ENCODE measurements around the gene CSTF1.

The CSTF1 gene

DNA sequence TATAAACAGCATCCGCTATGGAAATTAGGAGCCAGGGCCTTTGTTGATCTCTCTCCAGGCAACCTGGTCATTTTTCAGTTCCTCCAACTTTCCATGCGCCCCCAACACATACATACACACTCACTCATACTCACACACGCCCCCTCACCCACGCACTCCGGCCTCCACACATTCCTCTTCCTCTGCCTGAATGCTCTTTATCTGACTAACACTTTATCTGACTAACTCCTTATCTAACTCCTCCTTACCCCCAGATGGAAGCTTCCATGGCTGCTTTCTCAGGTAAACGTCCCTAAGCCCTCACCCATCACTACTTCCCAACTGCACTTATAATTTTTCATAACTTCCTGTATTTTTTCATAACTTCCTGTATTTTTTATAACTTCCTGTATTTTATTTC is 37.1 kb downstream of the CSTF1 start:
- DNase-seq (ENCODE audit: low spot score) = no peak

- no peak for DNase-seq (ENCODE audit: low spot score)
These were observed 37.5 kb downstream of the CSTF1 start for GRCh38 chr20:56429941-56430340.

- no peak for DNase-seq (ENCODE audit: low spot score)
These were observed 38.0 kb downstream of the CSTF1 start for GRCh38 chr20:56430461-56430860.

GRCh38 chr20:56430957-56431356 is 38.5 kb downstream of the CSTF1 start:
- DNase-seq (ENCODE audit: low spot score) = no peak

- peak; percentile 60 for DNase-seq (ENCODE audit: low spot score)
These were observed 39.0 kb downstream of the CSTF1 start for GRCh38 chr20:56431471-56431870.

- DNase-seq (ENCODE audit: low spot score) = no peak
These were observed 40.9 kb downstream of the CSTF1 start for GRCh38 chr20:56433221-56433879.

- DNase-seq (ENCODE audit: low spot score) = no peak
These were observed 41.4 kb downstream of the CSTF1 start for GRCh38 chr20:56433880-56434255.

DNA sequence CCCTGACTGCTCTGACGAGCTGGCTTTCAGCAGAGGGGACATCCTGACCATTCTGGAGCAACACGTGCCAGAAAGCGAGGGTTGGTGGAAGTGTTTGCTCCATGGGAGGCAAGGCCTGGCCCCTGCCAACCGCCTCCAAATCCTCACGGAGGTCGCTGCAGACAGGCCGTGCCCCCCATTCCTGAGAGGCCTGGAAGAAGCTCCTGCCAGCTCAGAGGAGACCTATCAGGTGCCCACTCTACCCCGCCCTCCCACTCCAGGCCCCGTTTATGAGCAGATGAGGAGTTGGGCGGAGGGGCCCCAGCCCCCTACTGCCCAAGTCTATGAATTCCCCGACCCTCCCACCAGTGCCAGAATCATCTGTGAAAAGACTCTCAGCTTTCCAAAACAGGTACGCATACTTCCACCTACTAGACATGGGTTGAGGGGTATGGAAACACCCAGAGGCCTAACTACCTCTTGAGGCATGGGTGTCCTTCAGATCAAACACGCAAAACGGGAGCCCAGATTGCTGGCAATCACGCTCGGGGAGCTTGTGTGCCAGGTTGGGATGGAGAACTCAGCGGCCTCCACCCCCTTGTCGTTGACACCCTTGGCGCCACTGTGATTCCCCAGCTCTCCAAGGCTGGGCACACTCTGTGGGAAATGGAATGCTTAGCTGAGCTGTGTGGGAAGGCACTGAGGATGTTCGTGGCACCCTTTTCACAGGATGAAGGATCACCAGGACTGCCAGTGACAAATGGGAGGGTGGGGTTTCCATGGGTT is 44.9 kb downstream of the CSTF1 start:
- no peak for DNase-seq (ENCODE audit: low spot score)

GRCh38 chr20:56438284-56438683 is 45.8 kb downstream of the CSTF1 start:
- no peak for DNase-seq (ENCODE audit: low spot score)

GRCh38 chr20:56439771-56440291 is 47.4 kb downstream of the CSTF1 start:
- DNase-seq (ENCODE audit: low spot score) = no peak

DNA sequence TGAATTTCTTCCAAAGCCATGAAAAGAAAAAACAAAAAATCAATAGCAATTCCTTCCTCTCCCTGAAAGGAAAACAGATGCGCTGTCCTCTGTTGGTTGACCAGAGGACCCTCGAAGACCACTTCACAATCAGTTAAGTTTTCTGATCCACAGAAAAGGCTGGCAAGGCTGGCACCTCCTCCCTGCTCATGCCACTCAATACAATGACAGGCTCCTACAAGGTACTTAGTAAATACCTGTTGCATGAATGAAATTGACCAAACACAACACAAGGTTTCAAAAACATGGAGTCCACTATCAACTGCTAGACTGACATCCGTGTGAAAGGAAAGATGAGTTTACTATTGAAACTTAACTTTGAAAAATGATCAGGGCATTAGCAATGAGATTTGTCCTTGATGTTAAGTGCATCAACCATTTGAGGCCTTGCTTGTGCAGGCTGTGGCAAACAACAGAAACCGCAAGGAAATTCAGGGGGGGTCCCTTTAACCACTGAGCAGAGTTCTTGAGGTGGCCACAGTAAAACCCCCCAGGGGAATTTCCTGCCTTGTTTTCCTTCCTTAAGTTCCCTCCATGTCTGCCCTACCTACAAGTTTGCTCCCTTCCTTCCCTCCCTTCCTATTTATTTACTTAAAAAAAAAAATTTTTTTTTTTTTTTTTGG is 48.0 kb downstream of the CSTF1 start:
- DNase-seq (ENCODE audit: low spot score) = no peak

DNA sequence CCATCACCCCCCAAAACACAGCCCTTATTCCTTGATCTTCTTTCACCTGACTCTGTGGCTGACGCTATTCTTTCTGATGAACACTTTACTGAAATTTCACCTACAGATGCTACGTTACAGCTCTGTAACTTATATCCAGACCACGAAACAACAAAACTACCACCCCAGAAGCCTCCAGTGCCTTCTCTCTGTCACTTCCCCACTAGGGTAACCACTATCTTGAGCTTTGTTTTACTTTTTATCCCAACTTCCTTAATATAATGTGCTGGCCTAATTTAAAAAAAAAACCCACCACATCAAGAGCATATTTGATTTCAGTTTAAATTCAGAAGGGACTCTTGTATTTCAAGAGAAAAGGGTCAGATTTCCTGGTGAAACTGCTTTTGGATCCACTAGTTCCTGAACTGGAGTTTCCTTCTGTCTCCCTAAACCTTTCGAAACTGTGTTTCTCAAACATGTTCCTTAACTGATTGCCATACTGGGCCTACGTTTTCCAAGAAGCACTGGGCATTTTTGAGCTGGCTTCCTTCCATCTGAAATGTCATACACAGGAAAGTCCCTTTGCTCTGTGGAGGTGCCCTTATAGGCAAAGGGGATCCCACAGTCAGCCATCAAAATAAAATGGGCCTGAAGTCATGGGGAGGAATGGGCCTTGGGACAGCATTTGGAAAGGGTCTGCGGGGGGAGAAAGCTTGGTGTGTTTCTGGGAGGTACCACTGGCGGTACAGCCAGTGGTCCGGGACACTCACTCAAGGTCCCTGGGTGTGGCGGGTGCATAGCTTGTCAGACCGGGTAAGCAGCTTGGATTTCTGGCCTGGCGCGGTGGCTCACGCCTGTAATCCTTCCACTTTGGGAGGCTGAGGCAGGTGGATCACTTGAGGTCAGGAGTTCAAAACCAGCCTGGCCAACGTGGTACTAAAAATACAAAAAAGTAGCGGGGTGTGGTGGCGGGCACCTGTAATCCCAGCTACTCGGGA is 50.2 kb downstream of the CSTF1 start:
- DNase-seq (ENCODE audit: low spot score) = no peak

- no peak for DNase-seq (ENCODE audit: low spot score)
These were observed 51.5 kb downstream of the CSTF1 start for GRCh38 chr20:56443654-56444540.

DNA sequence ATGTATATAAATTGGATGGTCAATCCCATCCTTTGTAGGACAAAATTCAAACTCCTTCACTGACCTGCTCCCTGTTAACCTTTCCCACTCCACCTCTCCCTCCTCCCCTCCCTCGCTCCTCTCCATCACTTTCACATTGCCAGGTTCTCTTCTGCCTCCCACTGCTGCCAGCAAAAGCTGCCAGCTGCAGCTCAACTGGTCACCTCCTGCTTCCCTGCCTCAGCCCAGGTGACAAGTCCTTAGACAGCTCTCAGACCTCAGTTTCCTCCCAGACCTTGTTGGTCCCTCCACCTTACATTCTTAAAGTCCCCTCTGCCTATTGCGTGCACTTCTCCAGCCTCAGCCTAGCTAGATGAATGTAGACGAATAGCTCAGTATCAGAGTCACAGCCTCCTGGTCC is 52.7 kb downstream of the CSTF1 start:
- no peak for DNase-seq (ENCODE audit: low spot score)

DNA sequence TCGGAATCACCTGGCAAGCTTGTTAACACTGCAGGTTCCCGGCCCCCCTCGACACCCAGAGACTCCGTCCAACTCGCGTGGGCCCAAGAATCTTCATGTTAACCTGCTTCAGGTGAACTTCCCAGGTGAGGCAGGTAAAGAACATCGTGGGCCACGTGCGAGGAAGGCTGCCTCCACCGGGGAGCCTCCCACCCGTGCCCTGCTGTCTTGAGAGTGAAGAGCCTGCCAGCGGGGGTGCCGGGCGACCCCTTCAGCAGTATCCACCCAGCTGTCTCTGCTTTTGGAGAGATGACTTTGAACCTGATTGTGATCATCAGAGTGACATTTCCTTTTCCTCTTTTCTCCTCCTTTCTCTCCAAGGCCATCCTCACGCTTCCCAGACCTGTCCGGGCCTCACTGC is 53.1 kb downstream of the CSTF1 start:
- DNase-seq (ENCODE audit: low spot score) = no peak

GRCh38 chr20:56447227-56447626 is 54.8 kb downstream of the CSTF1 start:
- no peak for DNase-seq (ENCODE audit: low spot score)

GRCh38 chr20:56449459-56449858 is 57.0 kb downstream of the CSTF1 start:
- no peak for DNase-seq (ENCODE audit: low spot score)

DNA sequence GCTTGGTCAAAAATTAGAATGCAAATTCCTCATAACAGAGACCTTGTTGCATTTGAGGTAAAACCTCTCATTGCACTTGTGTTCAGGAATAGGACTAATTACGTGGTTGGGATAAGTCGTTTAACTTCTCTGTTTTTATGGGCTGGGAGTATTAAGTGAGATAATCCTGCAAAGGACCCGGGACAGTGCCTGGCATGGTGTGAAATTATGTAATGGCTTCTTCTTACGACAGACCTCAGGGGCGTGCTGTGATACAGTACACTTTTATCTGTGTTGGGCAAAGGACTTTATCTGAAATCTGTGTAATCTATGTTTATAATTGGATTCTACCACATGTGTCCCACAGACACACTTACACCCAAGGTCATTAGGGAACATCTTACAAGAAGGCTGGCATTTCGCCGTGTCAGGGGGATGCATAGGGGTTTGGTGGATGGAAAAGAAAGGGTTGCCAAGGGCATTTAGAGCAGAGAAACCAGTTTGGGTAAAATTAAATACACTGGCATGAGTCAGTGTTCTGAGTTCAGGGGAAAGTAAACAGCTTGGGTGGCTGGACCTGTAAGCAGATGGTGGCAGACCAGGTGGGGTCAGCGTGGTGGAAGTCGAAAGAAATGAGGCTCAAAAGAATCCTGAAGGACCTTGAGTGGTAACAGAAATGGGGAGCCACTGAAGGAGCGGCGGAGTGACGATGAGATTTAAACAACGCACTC is 58.8 kb downstream of the CSTF1 start:
- DNase-seq (ENCODE audit: low spot score) = no peak

DNA sequence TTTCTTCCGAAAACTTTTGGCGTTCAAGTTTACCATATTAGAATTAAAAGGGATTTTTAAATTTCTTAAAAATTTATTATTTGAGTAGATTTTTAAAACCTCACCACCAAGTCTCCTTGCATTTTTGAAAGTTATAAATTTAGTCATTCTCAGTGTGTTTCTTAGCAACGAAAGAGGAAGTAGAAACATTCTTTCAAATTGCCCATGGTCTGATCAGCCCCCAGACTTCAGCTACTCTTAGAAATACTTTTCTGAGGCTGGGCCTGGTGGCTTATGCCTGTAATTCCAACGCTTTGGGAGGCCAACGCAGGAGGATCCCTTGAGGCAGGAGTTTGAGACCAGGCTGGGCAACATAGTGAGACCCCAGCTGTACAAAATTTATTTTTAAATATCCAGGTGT is 60.9 kb downstream of the CSTF1 start:
- no peak for DNase-seq (ENCODE audit: low spot score)

- DNase-seq (ENCODE audit: low spot score) = no peak
These were observed 62.3 kb downstream of the CSTF1 start for GRCh38 chr20:56454754-56455153.

Data from globus pallidus (tissue), 1 donor.